ENCODE data around the gene RNF149. TPM values are rescaled to one million over a fixed set of nuclear protein-coding genes. Genes with fewer than 3 reads are reported as not detected.

The RNF149 gene
- polyA plus RNA-seq, 1 experiment, result 20.8 TPM

- Histone ChIP-seq H3K4me3 (ENCODE audit: low read depth, low read length) (no peak overlapping the region), H3K36me3 (ENCODE audit: control insufficient read depth, insufficient read depth, low read length) (peaks cover 10% of the 10 kb centered on the region), H3K27me3 (ENCODE audit: control insufficient read depth, insufficient read depth, low read length) (no peaks in the 10 kb centered on the region)
- ChIA-PET POLR2A (interaction anchor here (0.6 kb wide), 2 partner anchors 594 to 668 kb away, joined by 3 read pairs; no protein-coding TSS in a partner anchor), CTCF (interaction anchor here (0.9 to 1.0 kb wide), 2 partner anchors 10 to 40 kb away, joined by 3 read pairs; no protein-coding TSS in a partner anchor)
- DNase-seq (ENCODE audit: low read depth), result no peak
- no peak for TF ChIP-seq CTCF (IDR thresholded peaks at IDR 0.05; ENCODE audit: insufficient read depth, low read depth, low read length)
Measured at GRCh38 chr2:101281482-101281881, 27.0 kb downstream of the RNF149 start.

GRCh38 chr2:101278925-101279324 lies 29.6 kb downstream of the RNF149 start:
- no peak for DNase-seq (ENCODE audit: low read depth)
- no peak for TF ChIP-seq CTCF (IDR thresholded peaks at IDR 0.05; ENCODE audit: insufficient read depth, low read depth, low read length)
- POLR2A ChIA-PET, result no interaction called here
- Histone ChIP-seq H3K27me3 (ENCODE audit: control insufficient read depth, insufficient read depth, low read length) (no peaks in the 10 kb centered on the region), H3K4me3 (ENCODE audit: low read depth, low read length) (no peak overlapping the region), H3K36me3 (ENCODE audit: control insufficient read depth, insufficient read depth, low read length) (peaks cover 11% of the 10 kb centered on the region)
- CTCF ChIA-PET, result no interaction called here

GRCh38 chr2:101277111-101277510 lies 31.4 kb downstream of the RNF149 start:
- CTCF ChIA-PET, result no interaction called here
- H3K4me3 ChIP-seq (ENCODE audit: low read depth, low read length), result no peak overlapping the region
- POLR2A ChIA-PET, result no interaction called here
- H3K27me3 ChIP-seq (ENCODE audit: control insufficient read depth, insufficient read depth, low read length), result no peaks in the 10 kb centered on the region
- H3K36me3 ChIP-seq (ENCODE audit: control insufficient read depth, insufficient read depth, low read length), result peaks cover 7% of the 10 kb centered on the region
- no peak for DNase-seq (ENCODE audit: low read depth)
- TF ChIP-seq CTCF (IDR thresholded peaks at IDR 0.05; ENCODE audit: insufficient read depth, low read depth, low read length), result no peak

- no peak overlapping the region for H3K4me3 ChIP-seq (ENCODE audit: low read depth, low read length)
- H3K36me3 ChIP-seq (ENCODE audit: control insufficient read depth, insufficient read depth, low read length), result peaks cover 7% of the 10 kb centered on the region
- H3K27me3 ChIP-seq (ENCODE audit: control insufficient read depth, insufficient read depth, low read length), result no peaks in the 10 kb centered on the region
- ChIA-PET POLR2A (no interaction called here), CTCF (no interaction called here)
- no peak for TF ChIP-seq CTCF (IDR thresholded peaks at IDR 0.05; ENCODE audit: insufficient read depth, low read depth, low read length)
- DNase-seq (ENCODE audit: low read depth), result no peak
Measured at GRCh38 chr2:101274142-101274541, 34.4 kb downstream of the RNF149 start.

- no peak for DNase-seq (ENCODE audit: low read depth)
- no peak overlapping the region for H3K4me3 ChIP-seq (ENCODE audit: low read depth, low read length)
- CTCF ChIA-PET, result no interaction called here
- peaks cover 7% of the 10 kb centered on the region for H3K36me3 ChIP-seq (ENCODE audit: control insufficient read depth, insufficient read depth, low read length)
- TF ChIP-seq CTCF (IDR thresholded peaks at IDR 0.05; ENCODE audit: insufficient read depth, low read depth, low read length), result no peak
- H3K27me3 ChIP-seq (ENCODE audit: control insufficient read depth, insufficient read depth, low read length), result no peaks in the 10 kb centered on the region
- POLR2A ChIA-PET, result no interaction called here
Measured at GRCh38 chr2:101273056-101273455, 35.4 kb downstream of the RNF149 start.

Data from BJ (cell line).